ENCODE data around the gene AMN.

DNA sequence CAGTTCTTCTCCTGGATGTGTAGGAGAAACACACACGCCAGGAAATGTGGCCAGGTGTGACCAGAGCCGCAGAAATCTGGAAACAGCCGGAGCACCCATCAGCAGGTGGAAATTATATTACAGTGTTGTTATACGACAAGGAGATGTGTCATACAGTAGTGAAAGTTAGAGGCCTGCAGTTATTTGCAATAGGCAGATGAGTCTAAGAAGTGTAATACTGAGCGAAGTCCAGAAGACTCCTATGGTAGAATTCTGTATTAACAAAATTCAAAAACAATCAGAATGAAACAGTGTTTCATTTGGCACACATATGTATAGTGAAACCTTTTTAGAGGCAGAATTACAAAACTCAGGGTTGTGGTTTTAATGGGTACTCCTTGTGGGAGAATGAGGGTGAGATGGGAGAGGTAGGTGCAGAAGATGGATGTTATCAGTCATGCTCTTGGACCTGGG, 39.3 kb upstream of the AMN start:
- TF ChIP-seq, protein P1, sequence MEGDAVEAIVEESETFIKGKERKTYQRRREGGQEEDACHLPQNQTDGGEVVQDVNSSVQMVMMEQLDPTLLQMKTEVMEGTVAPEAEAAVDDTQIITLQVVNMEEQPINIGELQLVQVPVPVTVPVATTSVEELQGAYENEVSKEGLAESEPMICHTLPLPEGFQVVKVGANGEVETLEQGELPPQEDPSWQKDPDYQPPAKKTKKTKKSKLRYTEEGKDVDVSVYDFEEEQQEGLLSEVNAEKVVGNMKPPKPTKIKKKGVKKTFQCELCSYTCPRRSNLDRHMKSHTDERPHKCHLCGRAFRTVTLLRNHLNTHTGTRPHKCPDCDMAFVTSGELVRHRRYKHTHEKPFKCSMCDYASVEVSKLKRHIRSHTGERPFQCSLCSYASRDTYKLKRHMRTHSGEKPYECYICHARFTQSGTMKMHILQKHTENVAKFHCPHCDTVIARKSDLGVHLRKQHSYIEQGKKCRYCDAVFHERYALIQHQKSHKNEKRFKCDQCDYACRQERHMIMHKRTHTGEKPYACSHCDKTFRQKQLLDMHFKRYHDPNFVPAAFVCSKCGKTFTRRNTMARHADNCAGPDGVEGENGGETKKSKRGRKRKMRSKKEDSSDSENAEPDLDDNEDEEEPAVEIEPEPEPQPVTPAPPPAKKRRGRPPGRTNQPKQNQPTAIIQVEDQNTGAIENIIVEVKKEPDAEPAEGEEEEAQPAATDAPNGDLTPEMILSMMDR (conservative IDR thresholded peaks at IDR 0.05): no peak
- TF ChIP-seq EZH2 (IDR thresholded peaks at IDR 0.05; ENCODE audit: low read depth): no peak
